ENCODE data around the gene PKIG. TPM values are rescaled to one million over a fixed set of nuclear protein-coding genes. Genes with fewer than 3 reads are reported as not detected.

Gene PKIG
- total RNA-seq, 4 donors from 2014 or later: 78.2 to 108 (median 91.5) TPM

GRCh38 chr20:44620030-44620429, 37.7 kb downstream of the PKIG start:
- TF ChIP-seq CTCF (IDR thresholded peaks at IDR 0.05) (no peak), POLR2A (IDR thresholded peaks at IDR 0.05) (no peak), EP300 (IDR thresholded peaks at IDR 0.05) (no peak)
- no peak for DNase-seq (ENCODE audit: low spot score in 2 of 2)
- Histone ChIP-seq H3K4me1 (peaks cover 0 to 20% (median 13%) of the 10 kb centered on the region in 4 donors), H3K27ac (no peak overlapping the region), H3K4me3 (no peak overlapping the region), H3K27me3 (no peaks in the 10 kb centered on the region), H3K36me3 (peaks cover 0 to 84% (median 0%) of the 10 kb centered on the region in 3 donors), H3K9me3 (peaks cover 0 to 12% (median 0%) of the 10 kb centered on the region in 4 donors)
- 97 to 98% methylated on average over 5 of the region's 5 CpGs for whole genome bisulfite sequencing, 2 donors

DNA sequence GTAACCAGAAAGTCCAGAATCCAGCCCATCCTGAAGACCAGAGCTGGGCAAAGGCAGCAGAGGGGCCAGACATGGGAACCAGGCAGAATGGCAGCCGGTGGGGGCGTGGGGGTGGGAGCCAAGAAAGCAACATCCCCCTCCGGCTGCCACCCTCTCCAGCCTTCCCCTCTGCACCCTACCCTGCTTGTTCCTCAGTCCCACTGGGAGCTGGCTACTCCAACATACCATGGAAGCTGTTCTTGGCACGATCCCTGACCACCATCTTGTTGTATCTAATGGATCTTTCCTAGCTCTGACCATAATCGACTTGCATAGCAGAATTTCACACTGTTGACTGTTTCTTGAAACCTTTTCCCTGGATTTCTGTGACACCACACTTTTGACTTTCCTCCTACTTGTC, 38.9 kb downstream of the PKIG start:
- Histone ChIP-seq H3K4me3 (no peak overlapping the region), H3K27me3 (no peaks in the 10 kb centered on the region), H3K4me1 (peaks cover 0 to 8% (median 4%) of the 10 kb centered on the region in 4 donors), H3K36me3 (peaks cover 0 to 71% (median 0%) of the 10 kb centered on the region in 3 donors), H3K27ac (no peak overlapping the region), H3K9me3 (peaks cover 0 to 12% (median 0%) of the 10 kb centered on the region in 4 donors)
- TF ChIP-seq EP300 (IDR thresholded peaks at IDR 0.05) (no peak), CTCF (IDR thresholded peaks at IDR 0.05) (no peak), POLR2A (IDR thresholded peaks at IDR 0.05) (no peak)
- no peak for DNase-seq (ENCODE audit: low spot score in 2 of 2)
- 83 to 91% methylated on average over 5 of the region's 5 CpGs for WGBS, 2 donors

GRCh38 chr20:44621939-44622338, 39.6 kb downstream of the PKIG start:
- Histone ChIP-seq H3K4me1 (peaks cover 0 to 5% (median under 1%) of the 10 kb centered on the region in 4 donors), H3K27me3 (no peaks in the 10 kb centered on the region), H3K27ac (no peak overlapping the region), H3K36me3 (peaks cover 0 to 66% (median 0%) of the 10 kb centered on the region in 3 donors), H3K9me3 (peaks cover 0 to 12% (median 0%) of the 10 kb centered on the region in 4 donors), H3K4me3 (no peak overlapping the region)
- WGBS, 2 donors: 96 to 98% methylated on average over 7 to 8 of the region's 8 CpGs
- TF ChIP-seq POLR2A (IDR thresholded peaks at IDR 0.05) (no peak), CTCF (IDR thresholded peaks at IDR 0.05) (no peak), EP300 (IDR thresholded peaks at IDR 0.05) (no peak)
- no peak for DNase-seq (ENCODE audit: low spot score in 2 of 2)

GRCh38 chr20:44622501-44623270, 40.3 kb downstream of the PKIG start:
- TF ChIP-seq EP300 (IDR thresholded peaks at IDR 0.05) (no peak), CTCF (IDR thresholded peaks at IDR 0.05) (no peak), POLR2A (IDR thresholded peaks at IDR 0.05) (no peak)
- H3K27ac ChIP-seq: no peak overlapping the region
- H3K27me3 ChIP-seq: no peaks in the 10 kb centered on the region
- 95 to 96% methylated on average over 18 to 19 of the region's 19 CpGs for WGBS, 2 donors
- peaks cover 0 to 5% (median 0%) of the 10 kb centered on the region in 4 donors for H3K4me1 ChIP-seq
- DNase-seq (ENCODE audit: low spot score in 2 of 2): no peak
- no peak overlapping the region for H3K4me3 ChIP-seq
- peaks cover 0 to 12% (median 0%) of the 10 kb centered on the region in 4 donors for H3K9me3 ChIP-seq
- H3K36me3 ChIP-seq: peaks cover 0 to 59% (median 0%) of the 10 kb centered on the region in 3 donors

DNA sequence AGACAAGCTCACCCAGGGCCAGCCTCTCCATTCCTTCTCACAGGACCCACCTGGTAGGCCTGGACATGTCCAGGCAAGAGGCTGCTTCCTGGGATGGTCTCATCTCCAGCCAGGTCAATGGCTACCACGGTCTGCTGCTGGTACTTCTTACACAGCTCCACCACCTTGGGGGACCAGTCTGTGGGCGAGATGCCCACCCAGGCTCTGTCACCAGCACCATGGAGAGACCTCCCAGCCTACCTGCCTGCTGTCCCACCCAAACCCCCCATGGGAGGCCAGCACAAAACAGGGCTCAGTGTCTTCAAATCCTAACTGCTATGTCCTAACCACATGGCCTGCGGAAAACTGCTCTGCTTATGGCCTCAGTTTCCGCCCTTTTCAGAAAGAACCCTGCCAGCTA, 41.8 kb downstream of the PKIG start:
- WGBS, 2 donors: 97 to 100% methylated on average over 4 of the region's 4 CpGs
- Histone ChIP-seq H3K4me1 (no peaks in the 10 kb centered on the region), H3K9me3 (peaks cover 0 to 12% (median 0%) of the 10 kb centered on the region in 4 donors), H3K27ac (no peak overlapping the region), H3K27me3 (no peaks in the 10 kb centered on the region), H3K36me3 (peaks cover 0 to 44% (median 0%) of the 10 kb centered on the region in 3 donors), H3K4me3 (no peak overlapping the region)
- TF ChIP-seq POLR2A (IDR thresholded peaks at IDR 0.05) (no peak), CTCF (IDR thresholded peaks at IDR 0.05) (no peak), EP300 (IDR thresholded peaks at IDR 0.05) (no peak)
- no peak for DNase-seq (ENCODE audit: low spot score in 2 of 2)
